Measurements from ENCODE around the gene GRIK4.
"Not testable (repeated sequence)": the region's sequence is repeated elsewhere in the genome, so short reads cannot be mapped to it uniquely, and the experiment has no call there.

The GRIK4 gene

DNA sequence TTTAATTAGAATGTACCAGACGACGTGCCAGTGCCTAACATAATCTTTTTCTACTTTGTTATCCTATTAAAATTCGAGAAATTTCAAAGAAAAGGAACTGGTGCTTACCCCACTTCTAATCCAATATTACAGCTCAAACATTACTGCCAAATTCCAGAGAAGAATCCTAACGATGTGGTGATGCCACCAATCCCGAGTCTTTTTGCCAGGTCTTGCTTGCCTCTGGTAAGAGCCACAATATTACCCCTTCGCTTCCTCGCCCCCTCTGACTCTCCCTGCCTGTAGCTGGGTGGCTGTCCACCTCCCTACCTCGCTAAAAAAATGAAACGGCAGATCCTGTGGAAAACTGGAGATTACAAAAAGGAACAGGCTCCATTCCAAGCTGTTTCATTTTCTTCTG, 462.9 kb downstream of the GRIK4 start:
- DNase-seq = no peak

DNA sequence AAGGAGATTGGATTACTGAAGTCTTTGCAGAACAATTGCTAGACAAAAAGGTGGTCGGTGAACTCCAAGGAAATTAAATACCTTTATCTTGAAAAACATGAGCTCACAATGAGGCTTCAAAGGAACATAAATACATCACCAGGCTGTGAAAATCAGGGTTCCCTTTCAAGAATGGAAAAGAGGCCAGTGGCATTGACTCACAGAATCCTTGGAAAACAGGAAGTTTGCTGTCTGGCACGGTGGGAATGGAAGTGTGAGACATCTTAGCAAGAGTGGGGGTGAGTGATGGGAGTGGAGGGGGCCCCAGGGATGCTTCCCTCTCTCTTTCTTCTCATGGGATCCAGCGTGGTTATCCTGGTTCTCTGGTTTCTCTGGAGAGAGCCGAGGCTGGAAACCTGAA, 463.4 kb downstream of the GRIK4 start:
- DNase-seq = no peak

DNA sequence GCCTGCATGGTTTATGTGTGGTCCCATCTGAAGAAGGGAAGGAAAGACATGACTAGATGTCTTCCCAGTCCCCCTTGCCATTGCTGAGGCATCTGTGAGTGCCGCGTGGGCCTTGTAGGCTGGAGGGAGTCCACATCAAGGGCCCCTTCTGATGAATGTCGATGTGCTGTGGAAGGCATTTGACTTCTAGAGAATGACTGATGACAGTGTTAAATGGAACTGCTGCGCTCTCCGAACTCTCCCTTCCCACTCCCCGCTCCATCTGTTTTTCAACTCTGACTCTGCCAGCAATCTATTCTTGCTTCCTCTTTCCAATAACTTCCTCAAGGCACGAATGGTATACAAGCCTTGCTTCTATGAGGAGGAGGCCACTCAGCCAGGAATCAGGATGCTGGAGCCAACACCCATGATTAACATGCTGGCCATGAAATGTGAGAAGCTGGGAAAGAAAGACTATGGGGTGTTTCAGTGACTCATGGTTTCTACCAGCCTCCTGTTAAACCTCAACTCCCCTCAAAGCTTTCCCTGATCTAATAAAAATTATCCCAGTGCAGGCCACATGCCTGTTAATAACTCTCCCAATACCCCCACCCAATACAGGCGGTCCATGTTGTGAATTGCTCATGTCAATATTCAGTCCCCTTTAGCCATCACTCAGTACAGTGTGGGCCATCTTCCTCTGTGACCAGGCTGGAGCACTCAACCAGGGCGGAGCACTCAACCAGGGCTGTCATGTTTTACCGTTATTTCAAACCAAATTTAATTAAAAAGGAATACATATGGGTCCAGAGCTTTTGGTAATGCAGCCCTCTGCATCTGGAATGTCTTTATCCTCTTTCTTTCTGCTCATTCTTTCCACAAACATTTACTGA, 466.0 kb downstream of the GRIK4 start:
- DNase-seq = no peak

DNA sequence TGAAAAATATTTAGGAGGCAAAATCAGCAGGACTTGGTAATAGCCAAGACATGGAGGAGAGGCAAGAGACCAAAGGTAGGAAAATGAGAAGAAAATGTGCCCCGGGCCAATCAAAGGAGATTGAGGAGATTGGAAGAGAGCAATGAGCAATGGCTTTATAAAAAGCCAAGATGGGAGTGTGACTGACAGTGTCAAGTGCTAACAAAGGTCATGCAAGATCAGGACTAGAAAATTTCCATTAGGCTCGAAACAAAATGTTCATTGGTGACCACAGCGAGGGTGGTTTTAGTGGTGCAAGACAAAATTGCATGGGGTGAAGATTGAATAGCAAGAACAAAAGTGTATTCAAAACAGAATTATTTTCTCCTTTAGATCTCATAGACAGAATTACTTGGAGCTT, 467.2 kb downstream of the GRIK4 start:
- DNase-seq = no peak

DNA sequence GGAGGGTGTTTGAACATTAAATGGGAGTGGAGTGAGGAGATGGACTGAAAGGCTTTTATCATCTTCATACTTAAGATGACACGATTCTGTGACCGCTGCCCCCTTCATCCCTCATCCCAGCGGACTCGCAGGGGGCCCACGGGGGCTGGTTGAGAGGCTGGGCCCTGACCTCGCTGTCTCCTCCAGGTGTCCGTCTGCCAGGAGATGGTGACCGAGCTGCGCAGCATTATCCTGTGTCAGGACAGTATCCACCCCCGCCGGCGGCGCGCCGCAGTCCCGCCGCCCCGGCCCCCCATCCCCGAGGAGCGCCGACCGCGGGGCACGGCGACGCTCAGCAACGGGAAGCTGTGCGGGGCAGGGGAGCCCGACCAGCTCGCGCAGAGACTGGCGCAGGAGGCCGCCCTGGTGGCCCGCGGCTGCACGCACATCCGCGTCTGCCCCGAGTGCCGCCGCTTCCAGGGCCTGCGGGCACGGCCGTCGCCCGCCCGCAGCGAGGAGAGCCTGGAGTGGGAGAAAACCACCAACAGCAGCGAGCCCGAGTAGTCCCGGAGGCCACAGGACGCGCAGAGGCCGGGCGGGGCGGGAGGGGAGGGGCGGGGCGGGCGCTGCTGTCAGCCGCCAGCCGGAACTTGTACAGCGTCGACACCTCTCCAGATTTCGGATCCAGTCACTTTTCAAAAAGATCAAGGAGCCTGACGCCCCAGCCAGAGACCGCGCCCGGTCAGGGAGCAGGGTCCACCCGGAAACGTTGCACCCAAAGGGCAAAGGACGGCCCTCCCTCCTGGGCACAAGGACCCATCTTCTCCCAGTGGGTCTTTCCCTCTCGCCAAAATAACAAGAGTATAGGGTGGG, 474.4 kb downstream of the GRIK4 start:
- DNase-seq = peak; percentile 62

DNA sequence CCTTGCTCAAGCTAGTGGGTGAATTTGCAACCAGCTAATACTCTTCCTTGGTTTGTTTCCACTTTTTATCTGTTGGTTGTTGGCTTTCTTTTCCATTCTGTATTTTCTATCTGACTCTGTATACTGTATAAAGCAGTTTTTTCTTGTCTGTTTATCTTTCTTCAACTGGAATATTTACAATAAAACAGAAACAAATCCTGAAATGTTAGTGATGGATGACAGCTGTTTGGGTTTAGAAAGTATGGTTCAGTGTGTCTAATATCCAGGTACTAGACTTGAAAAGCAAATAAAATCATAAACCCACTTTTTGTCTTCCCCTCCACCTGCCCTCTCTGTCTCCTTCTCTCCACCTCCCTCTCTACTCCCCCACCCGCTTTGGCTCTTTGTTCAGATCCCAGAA, 477.1 kb downstream of the GRIK4 start:
- no peak for DNase-seq

DNA sequence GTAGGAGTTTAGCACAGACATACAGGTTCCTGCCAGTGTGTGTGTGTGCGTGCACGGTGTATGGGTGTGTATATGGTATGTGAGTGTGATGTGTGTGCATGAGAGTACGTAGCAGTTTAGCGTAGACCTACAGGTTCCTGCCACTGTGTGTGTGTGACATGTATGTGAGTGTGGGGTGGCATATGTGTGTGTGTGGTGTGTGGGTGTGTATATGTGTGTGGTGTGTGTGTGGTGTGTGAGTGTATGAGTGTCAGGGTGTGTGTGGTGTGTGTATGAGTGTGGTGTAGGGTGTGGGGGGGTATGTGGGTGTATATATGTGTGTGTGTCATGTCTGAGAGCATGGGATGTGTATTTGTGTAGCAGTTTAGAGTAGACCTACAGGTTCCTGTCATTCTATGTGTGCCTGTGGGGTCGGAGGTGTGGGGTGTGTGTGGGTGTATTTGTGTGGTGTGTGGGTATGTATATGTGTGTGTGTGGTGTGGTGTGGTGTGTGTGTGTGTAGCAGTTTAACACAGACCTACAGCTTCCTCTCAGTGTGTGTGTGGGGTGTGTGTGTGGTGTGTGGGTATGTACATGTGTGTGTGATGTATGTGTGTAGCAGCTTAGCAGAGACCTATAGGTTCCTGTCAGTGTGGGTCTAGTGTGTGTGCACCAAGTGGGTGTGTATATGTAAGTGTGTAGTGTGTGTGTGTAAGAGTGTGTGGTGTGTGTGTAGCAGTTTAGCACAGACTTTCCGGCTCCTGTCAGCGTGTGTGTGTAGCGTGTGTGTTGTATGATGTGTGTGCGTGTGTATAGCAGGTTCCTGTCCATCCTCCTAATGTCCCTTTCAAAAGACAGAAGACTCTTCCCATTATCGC, 480.5 kb downstream of the GRIK4 start:
- no peak for DNase-seq

DNA sequence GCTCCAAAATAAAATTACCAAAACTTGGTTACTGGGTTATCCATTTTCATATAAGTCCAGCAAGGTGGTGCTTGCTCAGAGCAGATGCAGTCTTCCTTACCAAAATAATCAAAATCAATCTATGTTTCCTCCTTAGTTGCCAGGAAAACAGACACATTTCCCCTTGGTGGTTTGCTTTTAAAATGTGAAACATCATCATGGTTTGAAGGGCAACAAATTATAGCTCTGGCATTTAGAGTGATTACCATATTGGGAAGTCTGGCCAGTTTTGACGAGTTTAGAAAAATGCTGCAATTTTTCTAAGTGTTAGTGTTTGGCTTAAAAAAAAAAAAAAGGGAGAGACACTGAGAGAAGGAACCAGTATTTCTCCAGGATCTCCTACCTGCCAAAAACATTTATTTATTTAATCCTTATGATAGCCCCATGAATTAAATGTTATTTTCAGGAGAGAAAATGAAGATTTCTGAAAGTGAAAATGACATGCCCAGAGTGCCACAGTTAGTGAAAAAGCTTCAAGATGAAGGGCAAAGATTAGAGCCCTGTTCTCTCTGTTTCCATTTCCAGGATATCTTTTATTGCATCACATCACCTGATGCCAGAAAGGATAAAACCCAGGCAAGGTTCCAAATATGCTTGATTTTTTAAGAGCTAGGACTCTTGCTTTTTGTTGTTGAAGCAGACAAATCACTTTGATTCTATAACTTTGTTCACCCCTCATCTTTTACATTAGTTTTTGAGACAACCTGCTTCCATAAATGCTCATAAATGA, 482.7 kb downstream of the GRIK4 start:
- DNase-seq = no peak

DNA sequence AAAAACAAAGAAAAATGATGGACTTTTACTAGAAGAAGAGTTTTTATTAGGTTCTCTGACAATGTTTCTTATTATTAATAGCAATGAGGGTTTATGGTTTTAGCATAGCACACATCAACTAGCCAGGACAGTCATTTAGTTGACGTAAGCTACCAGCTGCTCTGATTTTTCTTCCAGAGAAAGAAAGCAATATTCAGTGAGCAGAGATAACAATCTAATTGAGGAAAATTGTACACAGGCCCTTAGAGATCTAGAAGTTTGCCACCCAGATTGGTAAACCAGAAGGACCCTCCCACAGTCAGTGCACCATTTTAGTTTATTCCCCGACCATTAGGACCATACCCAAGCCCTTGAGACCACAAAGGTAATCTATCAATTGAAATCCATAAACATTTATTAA, 483.6 kb downstream of the GRIK4 start:
- no peak for DNase-seq

DNA sequence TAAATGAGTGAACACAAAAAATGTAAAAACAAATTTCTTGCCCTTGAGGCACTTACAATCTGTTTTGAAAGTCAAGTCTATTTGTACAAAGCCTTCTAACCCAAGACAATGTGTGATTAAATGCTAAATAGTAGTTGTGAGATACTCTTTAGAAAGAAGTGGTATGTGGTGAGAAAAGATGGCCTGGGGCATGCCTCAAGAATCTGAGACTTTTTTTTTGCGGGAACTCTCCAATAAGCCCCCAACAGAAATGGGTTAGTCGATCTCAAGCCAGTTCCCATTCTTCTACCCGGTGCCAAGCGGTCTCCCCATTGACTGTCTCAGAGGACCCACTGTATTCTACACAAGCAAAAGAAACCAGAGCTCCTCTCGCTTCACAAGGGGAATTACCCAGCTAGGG, 485.4 kb downstream of the GRIK4 start:
- no peak for DNase-seq

DNA sequence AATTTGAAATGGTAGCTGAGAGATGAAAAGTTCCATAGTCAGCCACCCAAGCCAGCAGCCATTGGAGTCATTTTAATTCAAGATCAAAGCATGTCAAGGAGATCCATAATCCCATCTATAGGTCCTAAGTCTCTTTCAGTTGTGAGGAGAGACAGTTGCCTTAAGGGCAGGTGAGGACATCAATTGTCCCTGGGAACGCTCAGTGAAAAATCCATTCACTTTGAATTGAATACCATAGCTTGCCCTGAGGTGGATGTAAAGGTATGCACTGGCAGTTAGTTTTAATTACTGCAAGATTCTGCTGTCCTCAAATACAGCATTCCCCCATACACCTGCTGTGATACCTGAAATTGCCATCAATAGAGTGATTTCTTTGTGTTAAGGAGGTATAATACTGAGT, 487.0 kb downstream of the GRIK4 start:
- DNase-seq = no peak

DNA sequence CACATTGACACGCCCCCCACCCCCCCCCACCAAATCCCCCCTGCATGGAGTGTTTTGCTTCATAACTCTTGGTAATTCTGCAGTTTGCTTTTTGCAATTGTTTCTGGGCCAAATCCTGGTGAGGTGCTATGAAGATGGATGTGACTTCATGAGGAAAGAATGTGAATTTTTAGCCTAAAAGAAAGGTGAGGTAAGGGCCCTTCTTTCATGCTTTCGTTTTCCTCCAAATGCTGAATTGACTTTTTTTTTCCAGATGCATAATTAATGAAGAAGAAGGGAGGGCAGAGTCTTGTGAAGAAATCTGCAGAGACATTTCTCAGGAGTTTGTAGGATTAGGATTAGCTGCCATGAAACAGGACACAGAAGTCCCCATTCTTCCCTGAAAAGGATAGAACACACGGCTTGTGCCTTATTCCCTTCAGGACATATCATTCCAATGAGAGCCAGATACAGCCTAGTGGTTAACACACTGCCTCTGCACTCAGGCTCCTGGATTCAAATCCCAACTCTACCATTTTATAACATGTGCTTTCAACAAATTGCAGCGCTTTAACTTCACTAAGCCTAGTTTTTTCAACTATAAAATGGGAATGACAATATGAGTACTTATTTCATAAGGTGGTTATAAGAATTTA, 492.8 kb downstream of the GRIK4 start:
- no peak for DNase-seq

DNA sequence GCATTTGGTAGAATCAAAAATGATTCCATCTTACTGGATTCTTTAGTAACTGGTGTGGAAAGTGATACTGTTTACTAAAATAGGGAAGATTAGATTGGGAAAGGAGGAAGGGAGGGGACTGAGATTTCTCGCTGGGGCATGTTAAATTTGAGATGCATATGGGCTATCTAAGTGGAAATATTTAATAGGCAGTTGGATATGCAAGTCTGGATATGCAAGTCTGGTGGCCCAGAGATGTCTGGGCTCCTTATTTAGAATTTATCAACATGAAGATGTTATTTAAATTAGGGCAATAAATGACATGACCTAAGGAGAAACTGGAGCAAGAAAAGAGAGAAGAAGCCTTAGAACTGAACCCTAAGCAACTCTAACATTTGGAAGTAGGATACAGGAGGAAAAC, 495.4 kb downstream of the GRIK4 start:
- DNase-seq = no peak

DNA sequence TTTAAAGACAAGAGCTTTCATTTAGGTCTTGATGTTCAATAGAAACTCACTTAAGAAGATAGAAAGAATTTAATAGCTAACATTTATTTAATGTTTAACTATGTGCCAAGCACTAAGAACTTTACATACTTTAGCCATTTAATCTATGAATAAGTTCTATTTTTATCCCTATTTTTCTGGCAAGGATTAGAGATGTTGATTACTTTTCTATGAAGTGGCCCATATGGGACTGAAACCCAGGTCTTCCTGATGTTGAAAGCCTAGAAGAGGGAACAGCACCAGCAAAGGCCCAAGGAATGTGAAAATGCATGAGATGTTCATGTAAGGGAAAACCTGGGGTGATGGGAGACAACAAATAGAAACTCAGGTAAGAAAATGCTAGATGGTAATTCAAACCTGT, 497.0 kb downstream of the GRIK4 start:
- no peak for DNase-seq

DNA sequence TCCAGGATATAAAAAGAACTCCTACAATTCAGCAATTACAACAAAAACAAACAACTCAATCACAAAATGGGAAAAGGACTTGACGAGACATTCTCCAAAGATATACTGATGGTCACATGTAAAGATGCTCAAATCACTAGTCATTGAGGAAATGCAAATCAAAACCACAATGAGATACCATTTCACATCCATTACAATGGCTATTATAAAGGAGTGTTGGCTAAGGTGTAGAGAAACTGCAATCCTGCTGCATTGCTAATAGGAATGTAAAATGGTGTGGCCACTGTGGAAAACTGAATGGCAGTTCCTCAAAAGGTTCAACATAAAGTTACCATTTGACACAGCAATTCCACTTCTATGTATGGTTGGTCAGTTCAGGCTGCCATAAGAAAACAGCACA, 500.5 kb downstream of the GRIK4 start:
- no peak for DNase-seq

DNA sequence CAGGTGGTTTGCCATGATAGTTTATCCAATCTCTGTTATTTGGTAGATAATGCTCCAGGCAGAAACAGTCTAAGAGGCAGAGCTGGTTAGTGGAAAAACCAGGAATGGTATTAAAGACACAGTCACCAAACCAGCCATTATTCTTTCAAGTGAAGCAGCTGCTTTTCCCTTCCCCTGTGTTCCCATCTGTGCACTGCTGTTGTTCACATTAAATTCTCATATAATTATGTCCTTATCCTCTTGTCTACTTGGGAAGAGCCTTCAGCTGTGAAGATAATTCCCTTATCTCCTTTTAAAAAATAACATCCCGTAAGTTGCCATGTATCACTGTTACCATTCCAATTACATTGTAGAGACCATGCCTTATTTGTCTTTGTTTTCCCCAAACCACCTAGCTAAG, 507.2 kb downstream of the GRIK4 start:
- no peak for DNase-seq

DNA sequence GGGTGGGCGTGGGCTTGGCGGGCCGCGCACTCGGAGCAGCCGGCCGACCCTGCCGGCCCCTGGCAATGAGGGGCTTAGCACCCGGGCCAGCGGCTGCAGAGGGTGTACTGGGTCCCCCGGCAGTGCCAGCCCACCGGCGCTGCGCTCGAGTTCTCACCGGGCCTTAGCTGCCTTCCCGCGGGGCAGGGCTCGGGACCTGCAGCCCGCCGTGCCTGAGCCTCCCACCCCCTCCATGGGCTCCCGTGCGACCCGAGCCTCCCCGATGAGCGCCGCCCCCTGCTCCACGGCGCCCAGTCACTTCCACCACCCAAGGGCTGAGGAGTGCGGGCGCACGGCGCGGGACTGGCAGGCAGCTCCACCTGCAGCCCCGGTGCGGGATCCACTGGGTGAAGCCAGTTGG, 510.2 kb downstream of the GRIK4 start:
- DNase-seq = not testable (repeated sequence)

DNA sequence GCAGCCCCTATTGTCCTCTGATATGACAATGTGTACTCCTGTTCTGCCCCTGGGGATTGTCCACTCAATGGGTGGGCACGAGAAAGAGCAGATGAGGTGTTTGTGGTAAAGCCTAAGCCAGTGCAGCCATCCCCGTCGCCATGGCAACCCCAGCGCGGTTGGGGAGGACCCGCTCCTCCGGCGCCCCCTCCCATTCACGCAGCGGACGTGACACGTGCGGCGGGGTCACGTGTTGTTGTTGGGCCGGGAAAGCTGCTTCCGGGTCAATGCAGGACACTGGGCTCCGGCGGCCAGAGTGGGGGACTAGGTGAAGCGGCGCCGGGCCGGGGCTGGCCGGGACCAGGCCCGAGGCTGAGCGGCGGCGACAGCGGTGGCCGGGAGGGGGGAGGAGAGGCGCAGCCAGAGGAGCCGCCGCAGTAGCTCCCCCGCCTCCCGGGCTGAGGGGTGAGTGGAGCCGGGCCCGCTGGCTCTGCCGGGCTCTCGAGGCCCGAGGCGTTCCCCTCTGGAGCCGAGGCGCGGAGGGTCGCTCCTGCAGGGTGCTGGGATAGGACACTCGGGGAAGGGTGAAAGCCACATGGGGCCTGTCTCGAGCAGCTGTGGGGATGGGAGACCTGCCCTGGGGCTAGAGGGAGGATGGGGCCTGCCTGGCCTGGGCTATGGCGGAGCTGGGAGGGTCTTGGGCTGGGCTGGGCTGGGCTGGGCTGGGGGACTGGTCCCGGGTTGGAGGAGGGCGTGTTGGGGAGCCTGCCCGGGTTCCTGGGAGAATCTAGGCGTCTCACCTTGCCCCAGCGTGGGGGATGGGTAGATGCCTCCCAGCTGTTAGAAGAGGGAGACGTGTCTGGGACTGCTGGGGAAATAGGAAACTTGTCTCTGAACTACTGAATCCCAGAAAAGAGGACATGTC, 512.6 kb downstream of the GRIK4 start, which contains the start of gene TBCEL:
TSS of gene TBCEL (plus strand) at position 255 of the 904 bp plus-strand sequence. CDS start 21,589 bp downstream, outside the sequence.
- DNase-seq = peak; percentile 90

DNA sequence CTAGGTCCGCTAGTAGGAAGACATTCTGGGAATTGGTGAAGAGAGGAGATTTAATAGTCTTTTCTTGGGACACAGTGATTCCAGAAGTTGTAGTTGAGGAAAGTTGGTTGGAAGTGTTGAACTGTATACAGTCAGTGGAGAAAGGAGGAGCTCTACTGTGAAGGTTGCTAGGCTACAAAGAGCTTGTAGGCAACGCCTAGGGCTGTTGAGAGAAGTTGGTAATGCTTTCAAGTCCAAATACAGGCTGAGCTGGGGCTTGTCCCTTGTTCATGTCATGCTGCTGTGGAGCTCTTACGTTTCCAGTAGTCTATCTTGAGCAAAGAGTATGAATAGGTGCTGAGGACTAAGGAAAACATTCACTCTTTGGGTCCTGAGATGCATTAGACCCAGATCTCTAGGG, 513.4 kb downstream of the GRIK4 start:
- DNase-seq = peak; percentile 54

DNA sequence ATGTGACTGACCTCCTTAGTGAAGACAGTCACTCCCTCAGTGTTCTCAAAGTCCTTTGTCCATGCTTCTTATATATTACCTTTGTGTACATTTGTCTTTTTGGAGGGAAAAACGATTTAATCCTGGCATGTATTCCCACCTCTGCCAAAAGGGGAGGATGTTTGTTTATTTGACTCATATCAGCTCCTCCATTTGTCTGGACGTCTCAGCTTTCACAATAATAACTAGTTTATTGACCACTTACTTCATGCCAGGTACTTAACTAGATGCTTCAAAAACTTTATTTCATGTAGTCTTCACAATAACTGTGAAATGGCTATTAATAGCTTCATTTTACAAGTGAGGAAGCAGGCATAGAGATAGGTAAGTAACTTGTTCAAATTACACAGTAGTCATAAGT, 517.6 kb downstream of the GRIK4 start:
- DNase-seq = no peak

Data from DMS79 (cell line).